GM12873 (cell line): ENCODE results near the gene MARS1.

Experiments used
- TF ChIP-seq, protein P1 (sequence below): IDR thresholded peaks from 2 replicates; pipeline ENCODE4 v1.5.1; 2012; ENCODE audit warnings: low read depth, mild to moderate bottlenecking, moderate library complexity, low read length, control low read depth; ENCODE audit not compliant: insufficient read depth; ENCODE audit errors: missing control alignments

Gene MARS1

DNA sequence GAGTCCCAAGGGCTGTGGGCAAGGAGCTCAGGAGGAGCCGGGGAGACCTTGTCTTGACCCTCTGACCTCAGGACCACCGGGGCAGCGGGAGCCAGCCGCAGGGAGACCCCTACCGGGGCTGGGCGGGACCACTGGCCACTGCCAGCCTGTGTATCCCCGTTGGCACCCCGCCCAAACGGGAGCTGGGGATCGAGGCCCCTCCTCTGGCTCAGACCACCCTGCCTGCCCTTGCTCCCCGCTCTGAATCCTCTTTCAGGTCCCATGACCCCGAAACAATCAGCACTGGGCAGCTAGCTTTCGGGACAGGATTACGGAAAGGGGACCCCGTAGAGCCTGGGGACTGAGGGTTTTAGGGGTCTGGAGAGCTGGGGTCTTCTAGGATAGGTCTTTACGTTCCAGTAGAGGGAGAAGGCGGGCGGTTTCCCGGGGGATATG lies 27.0 kb upstream of the MARS1 start:
- TF ChIP-seq, protein P1, sequence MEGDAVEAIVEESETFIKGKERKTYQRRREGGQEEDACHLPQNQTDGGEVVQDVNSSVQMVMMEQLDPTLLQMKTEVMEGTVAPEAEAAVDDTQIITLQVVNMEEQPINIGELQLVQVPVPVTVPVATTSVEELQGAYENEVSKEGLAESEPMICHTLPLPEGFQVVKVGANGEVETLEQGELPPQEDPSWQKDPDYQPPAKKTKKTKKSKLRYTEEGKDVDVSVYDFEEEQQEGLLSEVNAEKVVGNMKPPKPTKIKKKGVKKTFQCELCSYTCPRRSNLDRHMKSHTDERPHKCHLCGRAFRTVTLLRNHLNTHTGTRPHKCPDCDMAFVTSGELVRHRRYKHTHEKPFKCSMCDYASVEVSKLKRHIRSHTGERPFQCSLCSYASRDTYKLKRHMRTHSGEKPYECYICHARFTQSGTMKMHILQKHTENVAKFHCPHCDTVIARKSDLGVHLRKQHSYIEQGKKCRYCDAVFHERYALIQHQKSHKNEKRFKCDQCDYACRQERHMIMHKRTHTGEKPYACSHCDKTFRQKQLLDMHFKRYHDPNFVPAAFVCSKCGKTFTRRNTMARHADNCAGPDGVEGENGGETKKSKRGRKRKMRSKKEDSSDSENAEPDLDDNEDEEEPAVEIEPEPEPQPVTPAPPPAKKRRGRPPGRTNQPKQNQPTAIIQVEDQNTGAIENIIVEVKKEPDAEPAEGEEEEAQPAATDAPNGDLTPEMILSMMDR: no peak

DNA sequence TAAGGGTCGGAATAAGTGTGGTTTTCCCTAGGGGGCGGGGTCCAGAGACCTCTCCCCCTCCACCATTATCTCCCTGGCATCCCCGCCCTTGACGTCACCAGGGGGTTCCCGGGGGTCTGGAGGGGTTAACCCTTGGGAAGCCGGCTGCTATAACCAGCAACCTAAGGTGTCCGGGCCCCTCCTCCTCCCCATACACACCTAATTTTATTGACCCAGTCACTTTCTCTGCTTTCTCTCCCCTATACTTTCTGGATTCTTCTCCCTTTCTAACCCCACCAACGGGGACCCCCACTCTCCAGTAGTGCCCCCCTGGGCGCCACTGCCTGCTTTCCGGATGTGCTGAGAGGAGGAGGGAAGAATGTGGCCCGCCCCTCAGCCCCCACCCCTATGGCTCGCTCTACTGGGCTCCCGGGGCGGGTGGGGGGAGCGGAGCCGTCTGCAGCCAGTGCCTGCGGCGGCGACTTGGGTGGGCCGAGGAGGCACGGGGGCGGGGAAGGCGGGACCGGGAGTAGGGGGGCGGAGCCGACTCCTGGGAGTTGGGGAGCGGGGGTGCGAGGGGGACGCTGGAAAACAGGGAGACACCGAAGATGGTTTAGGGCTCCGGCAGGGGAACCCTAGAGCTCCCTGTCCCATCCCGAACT lies 26.5 kb upstream of the MARS1 start:
- TF ChIP-seq, protein P1: no peak

DNA sequence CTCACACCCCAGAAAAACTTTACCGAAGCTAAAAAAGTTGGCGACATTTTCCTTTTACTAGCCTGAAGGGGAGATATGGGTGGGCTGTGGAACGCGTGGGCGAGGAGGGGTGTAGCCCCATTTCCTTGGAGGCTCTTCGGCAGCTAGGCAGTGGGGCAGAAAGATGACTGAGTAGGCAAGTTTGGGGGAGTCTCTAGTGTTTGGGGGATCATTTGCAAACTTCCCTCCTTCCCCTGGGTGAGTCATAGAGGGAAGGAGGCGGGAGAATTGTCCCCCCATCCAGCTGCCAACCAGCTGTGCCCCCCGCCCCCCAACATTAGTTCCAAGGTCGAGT lies 26.0 kb upstream of the MARS1 start:
- TF ChIP-seq, protein P1: no peak

DNA sequence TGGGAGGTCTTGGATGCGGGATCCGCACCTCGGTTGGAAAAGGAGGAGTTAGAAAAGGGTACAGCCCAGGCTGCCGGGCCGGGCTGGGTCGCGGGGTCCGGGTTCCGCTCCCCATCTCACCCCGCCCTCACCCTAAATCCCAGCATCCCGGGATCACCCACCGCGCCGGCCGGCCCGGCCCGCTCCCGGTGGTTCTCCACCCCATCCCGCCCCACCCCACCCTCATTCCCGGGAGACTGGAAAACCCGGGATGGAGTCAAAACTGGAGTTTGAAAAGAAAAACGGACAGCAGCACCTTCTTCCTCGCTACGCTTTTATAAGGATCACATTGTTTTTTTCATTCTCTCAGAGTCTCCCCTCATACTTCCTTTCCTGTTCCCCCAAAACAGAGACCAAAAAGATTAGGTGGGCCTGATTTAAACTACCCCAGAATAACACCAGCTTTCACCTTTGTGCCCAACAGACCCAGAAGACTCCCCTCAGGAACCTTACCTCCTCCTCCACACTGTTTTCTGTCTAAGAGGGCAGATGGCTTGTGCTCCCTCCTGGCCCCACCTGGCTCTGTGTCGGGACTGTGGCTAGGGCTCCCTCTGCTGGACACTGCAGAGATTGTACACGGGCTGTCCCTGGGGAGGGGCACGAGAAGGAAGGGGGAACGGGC lies 25.5 kb upstream of the MARS1 start:
- TF ChIP-seq, protein P1: peak; percentile 94

DNA sequence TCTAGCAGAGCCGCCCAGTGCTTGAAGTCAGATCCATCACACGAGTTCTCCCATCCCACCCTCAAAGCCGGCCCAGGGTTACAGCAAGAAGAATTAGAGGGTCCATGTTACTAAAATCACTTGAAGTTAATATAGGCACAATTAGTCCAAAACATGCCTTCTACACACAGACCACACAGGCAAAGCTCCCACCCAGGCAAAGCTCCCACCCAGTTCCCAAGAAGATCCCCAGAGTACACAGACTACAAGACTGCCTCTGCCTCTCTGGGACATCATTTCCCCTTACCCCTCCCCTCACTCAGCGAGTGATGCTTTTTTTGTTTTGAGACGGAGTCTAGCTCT lies 25.0 kb upstream of the MARS1 start:
- TF ChIP-seq, protein P1: no peak

DNA sequence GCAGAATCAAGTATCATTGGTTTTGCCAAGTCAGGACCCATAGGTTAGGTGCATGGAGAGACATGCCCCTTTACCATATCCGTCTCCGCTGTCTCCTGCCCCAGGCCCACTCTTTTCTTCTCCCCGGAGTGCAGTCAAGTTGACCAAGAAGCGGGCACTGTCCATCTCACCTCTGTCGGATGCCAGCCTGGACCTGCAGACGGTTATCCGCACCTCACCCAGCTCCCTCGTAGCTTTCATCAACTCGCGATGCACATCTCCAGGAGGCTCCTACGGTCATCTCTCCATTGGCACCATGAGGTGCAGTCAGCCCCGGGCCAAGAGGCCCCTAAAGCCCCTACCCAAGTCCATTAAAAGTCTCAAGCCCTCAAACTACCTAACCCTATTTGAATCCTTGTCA lies 23.3 kb upstream of the MARS1 start:
- TF ChIP-seq, protein P1: no peak

DNA sequence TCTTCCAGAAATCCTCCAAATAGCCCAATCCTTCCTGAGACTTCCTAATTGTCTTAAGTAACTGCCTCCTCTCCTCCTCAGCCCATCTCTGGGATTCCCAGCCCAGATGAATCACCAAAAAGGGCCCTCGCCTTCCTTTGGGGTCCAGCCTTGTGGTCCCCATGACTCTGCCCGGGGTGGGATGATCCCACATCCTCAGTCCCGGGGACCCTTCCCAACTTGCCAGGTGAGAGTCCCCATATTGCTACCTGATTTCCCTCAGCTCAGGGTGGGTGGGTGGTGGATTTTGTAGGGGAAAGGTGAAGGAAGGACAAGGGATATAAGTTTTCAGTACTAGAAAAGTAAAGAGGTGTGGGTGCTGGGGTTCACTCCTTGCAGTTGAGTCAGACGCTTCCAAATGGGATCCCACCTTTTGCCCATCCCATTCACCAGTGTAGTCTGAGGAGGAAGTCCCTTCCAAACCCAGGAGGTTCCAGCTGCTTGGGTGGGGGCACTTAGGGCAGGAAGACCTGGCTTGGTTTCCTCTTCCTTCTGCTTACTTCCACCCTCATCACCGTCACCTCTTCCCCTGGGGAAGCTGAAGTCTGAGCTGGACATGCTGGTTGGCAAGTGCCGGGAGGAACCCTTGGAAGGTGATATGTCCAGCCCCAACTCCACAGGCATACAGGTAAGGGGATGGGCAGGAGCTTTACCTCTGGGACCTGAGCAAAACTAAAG lies 22.7 kb upstream of the MARS1 start:
- TF ChIP-seq, protein P1: no peak
